Measurements from ENCODE around the gene CHMP2A. TPM values are rescaled to one million over a fixed set of nuclear protein-coding genes. Genes with fewer than 3 reads are reported as not detected.

The CHMP2A gene
- total RNA-seq, 2 experiments from 2014 or later, result 77.7 to 81.9 TPM

GRCh38 chr19:58522709-58523108 lies 32.2 kb downstream of the CHMP2A start:
- CTCF ChIA-PET, result no interaction called here
- POLR2A ChIA-PET, result no interaction called here

GRCh38 chr19:58521651-58522050 lies 33.3 kb downstream of the CHMP2A start:
- ChIA-PET POLR2A (interaction anchor here (0.9 kb wide), 1 partner anchor 55 kb away, joined by 3 read pairs; no protein-coding TSS in a partner anchor), CTCF (interaction anchor here (0.9 to 5.3 kb wide), 2 partner anchors 22 to 24 kb away, joined by 3 to 42 read pairs; partner anchors contain the start of gene TRIM28)

GRCh38 chr19:58520257-58520599 lies 34.7 kb downstream of the CHMP2A start:
- ChIA-PET CTCF (interaction anchor here (0.6 to 5.3 kb wide), 23 partner anchors 8 to 245 kb away, joined by 3 to 42 read pairs (median 7); partner anchors contain the start of genes CHMP2A, TRIM28, ZNF584 and ZNF837), POLR2A (interaction anchor here (0.5 to 2.6 kb wide), 13 partner anchors 10 to 158 kb away, joined by 3 to 12 read pairs (median 5); partner anchors contain the start of genes CHMP2A, TRIM28 and ZNF584)

- POLR2A ChIA-PET, result interaction anchor here (0.5 to 2.6 kb wide), 14 partner anchors 9 to 158 kb away, joined by 3 to 12 read pairs (median 5); partner anchors contain the start of genes CHMP2A, TRIM28 and ZNF584
- CTCF ChIA-PET, result interaction anchor here (0.5 to 5.3 kb wide), 32 partner anchors 11 to 299 kb away, joined by 3 to 42 read pairs (median 4); partner anchors contain the start of genes CHMP2A, TRIM28, ZNF584 and ZNF837
Measured at GRCh38 chr19:58519355-58520256, 35.3 kb downstream of the CHMP2A start, which contains the start of gene ZBTB45. Gene ZBTB45, minus strand, starts transcription at chr19:58519810. Its CDS starts 2,137 bp downstream, at chr19:58517673.

- ChIA-PET POLR2A (interaction anchor here (0.8 to 2.6 kb wide), 4 partner anchors 19 to 57 kb away, joined by 3 to 12 read pairs (median 10); partner anchors contain the start of genes CHMP2A and TRIM28), CTCF (interaction anchor here (0.6 to 5.3 kb wide), 22 partner anchors 11 to 294 kb away, joined by 3 to 42 read pairs (median 6); partner anchors contain the start of genes CHMP2A, TRIM28, ZNF584 and ZNF837)
Measured at GRCh38 chr19:58519087-58519354, 35.9 kb downstream of the CHMP2A start.

GRCh38 chr19:58518256-58519086 lies 36.4 kb downstream of the CHMP2A start:
- POLR2A ChIA-PET, result interaction anchor here (0.8 to 2.6 kb wide), 4 partner anchors 19 to 57 kb away, joined by 3 to 12 read pairs (median 10); partner anchors contain the start of genes CHMP2A and TRIM28
- CTCF ChIA-PET, result interaction anchor here (0.6 to 5.3 kb wide), 23 partner anchors 10 to 294 kb away, joined by 3 to 42 read pairs (median 6); partner anchors contain the start of genes CHMP2A, TRIM28, ZNF584 and ZNF837

- ChIA-PET CTCF (interaction anchor here (0.7 to 5.3 kb wide), 4 partner anchors 17 to 63 kb away, joined by 3 to 42 read pairs (median 18); partner anchors contain the start of genes CHMP2A and TRIM28), POLR2A (no interaction called here)
Measured at GRCh38 chr19:58516964-58517833, 37.7 kb downstream of the CHMP2A start.

- ChIA-PET CTCF (interaction anchor here (0.8 to 1.9 kb wide), 2 partner anchors 16 to 122 kb away, joined by 3 to 6 read pairs; no protein-coding TSS in a partner anchor), POLR2A (interaction anchor here (0.6 kb wide), 1 partner anchor 27 kb away, joined by 3 read pairs; the partner anchor contains the start of gene TRIM28)
Measured at GRCh38 chr19:58516246-58516836, 38.6 kb downstream of the CHMP2A start.

- ChIA-PET CTCF (interaction anchor here (0.9 to 3.2 kb wide), 3 partner anchors 15 to 66 kb away, joined by 3 to 20 read pairs (median 9); no protein-coding TSS in a partner anchor), POLR2A (no interaction called here)
Measured at GRCh38 chr19:58515259-58515658, 39.6 kb downstream of the CHMP2A start.

- ChIA-PET POLR2A (interaction anchor here (0.8 to 1.5 kb wide), 6 partner anchors 15 to 152 kb away, joined by 3 to 5 read pairs (median 4); partner anchors contain the start of genes TRIM28 and UBE2M), CTCF (interaction anchor here (0.7 to 3.2 kb wide), 13 partner anchors 14 to 66 kb away, joined by 3 to 20 read pairs (median 4); partner anchors contain the start of gene CHMP2A)
Measured at GRCh38 chr19:58514564-58515022, 40.3 kb downstream of the CHMP2A start.

GRCh38 chr19:58513694-58514563 lies 41.0 kb downstream of the CHMP2A start:
- CTCF ChIA-PET, result interaction anchor here (0.7 to 3.2 kb wide), 12 partner anchors 14 to 67 kb away, joined by 3 to 20 read pairs (median 4); partner anchors contain the start of gene CHMP2A
- POLR2A ChIA-PET, result interaction anchor here (0.7 to 1.5 kb wide), 7 partner anchors 15 to 151 kb away, joined by 3 to 5 read pairs (median 3); partner anchors contain the start of genes TRIM28 and UBE2M

GRCh38 chr19:58513213-58513693 lies 41.7 kb downstream of the CHMP2A start:
- ChIA-PET CTCF (interaction anchor here (1.0 to 3.2 kb wide), 9 partner anchors 13 to 68 kb away, joined by 3 to 20 read pairs (median 6); partner anchors contain the start of gene CHMP2A), POLR2A (interaction anchor here (0.7 to 1.5 kb wide), 7 partner anchors 14 to 166 kb away, joined by 3 to 5 read pairs (median 3); partner anchors contain the start of genes TRIM28 and UBE2M)

- POLR2A ChIA-PET, result interaction anchor here (1.2 kb wide), 1 partner anchor 12 kb away, joined by 4 read pairs; no protein-coding TSS in a partner anchor
- CTCF ChIA-PET, result interaction anchor here (1.9 kb wide), 1 partner anchor 70 kb away, joined by 4 read pairs; no protein-coding TSS in a partner anchor
Measured at GRCh38 chr19:58511353-58512208, 43.3 kb downstream of the CHMP2A start, which contains the start of gene SLC27A5. Gene SLC27A5, minus strand, starts transcription at chr19:58511992. Its CDS starts 37 bp downstream, at chr19:58511955.

- POLR2A ChIA-PET, result interaction anchor here (0.6 to 1.2 kb wide), 2 partner anchors 10 to 11 kb away, joined by 3 to 4 read pairs; partner anchors contain the start of gene ZBTB45
Measured at GRCh38 chr19:58510084-58510862, 44.6 kb downstream of the CHMP2A start.

More at GRCh38 chr19:58510084-58510862, 44.6 kb downstream of the CHMP2A start:
- CTCF ChIA-PET, result no interaction called here

Measured in activated CD8-positive, alpha-beta memory T cell treated with anti-CD3 and anti-CD28 coated beads for 36 hours (primary cell).